ENCODE data around the gene ELOVL6. TPM values are rescaled to one million over a fixed set of nuclear protein-coding genes. Genes with fewer than 3 reads are reported as not detected.

The ELOVL6 gene
- total RNA-seq, 4 donors from 2014 or later: 3.4 to 25.9 (median 11.4) TPM

- Histone ChIP-seq H3K27me3 (no peaks in the 10 kb centered on the region), H3K4me3 (no peak overlapping the region), H3K36me3 (no peaks in the 10 kb centered on the region), H3K4me1 (peaks cover 0 to 52% (median 12%) of the 10 kb centered on the region in 4 donors), H3K27ac (peak overlapping the region in 1 of 4 donors; percentile 50), H3K9me3 (no peaks in the 10 kb centered on the region)
- TF ChIP-seq EP300 (IDR thresholded peaks at IDR 0.05; ENCODE audit: low read depth) (no peak), POLR2AphosphoS5 (IDR thresholded peaks at IDR 0.05) (no peak)
- TF ChIP-seq, protein P1, sequence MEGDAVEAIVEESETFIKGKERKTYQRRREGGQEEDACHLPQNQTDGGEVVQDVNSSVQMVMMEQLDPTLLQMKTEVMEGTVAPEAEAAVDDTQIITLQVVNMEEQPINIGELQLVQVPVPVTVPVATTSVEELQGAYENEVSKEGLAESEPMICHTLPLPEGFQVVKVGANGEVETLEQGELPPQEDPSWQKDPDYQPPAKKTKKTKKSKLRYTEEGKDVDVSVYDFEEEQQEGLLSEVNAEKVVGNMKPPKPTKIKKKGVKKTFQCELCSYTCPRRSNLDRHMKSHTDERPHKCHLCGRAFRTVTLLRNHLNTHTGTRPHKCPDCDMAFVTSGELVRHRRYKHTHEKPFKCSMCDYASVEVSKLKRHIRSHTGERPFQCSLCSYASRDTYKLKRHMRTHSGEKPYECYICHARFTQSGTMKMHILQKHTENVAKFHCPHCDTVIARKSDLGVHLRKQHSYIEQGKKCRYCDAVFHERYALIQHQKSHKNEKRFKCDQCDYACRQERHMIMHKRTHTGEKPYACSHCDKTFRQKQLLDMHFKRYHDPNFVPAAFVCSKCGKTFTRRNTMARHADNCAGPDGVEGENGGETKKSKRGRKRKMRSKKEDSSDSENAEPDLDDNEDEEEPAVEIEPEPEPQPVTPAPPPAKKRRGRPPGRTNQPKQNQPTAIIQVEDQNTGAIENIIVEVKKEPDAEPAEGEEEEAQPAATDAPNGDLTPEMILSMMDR (IDR thresholded peaks at IDR 0.05): no peak
- DNase-seq: no peak
- WGBS, 2 donors (ENCODE audit: low coverage in 1 of 2): 76 to 82% methylated on average over 2 to 4 of the region's 4 CpGs
- in situ Hi-C loops (cut with MboI; ENCODE audit: low pct_ligation_motif_present in 1 of 4, low pct_unique_long_range_greater_than_20kb in 1 of 4, low sequenced_read_pairs in 3 of 4) (no loop called here), intact Hi-C loops (cut with DNase I; ENCODE audit: low total_unique reads) (no loop called here)
Observed at GRCh38 chr4:110130576-110131358, 67.6 kb downstream of the ELOVL6 start.

DNA sequence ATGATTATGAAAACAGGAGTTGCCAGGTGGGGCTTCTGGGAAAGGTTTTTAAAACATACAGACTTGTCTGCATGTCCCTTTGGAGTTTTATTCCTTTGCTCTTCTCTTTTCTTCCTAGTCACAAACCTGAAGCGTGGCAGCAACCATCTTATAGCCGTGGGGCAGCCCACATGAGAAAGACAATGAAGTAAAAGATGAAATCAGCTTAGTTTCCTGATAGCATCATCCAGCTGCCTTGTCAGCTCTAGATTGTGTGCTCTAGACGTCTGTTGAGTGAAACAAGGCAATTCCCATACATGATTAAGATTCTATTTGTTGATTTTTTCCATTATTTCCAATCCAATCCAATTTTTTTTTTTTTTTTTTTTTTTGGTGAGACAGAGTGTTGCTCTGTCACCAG lies 68.9 kb downstream of the ELOVL6 start:
- no peak for DNase-seq
- Histone ChIP-seq H3K27ac (peak overlapping the region in 1 of 4 donors; percentile 59), H3K9me3 (no peaks in the 10 kb centered on the region), H3K4me3 (no peak overlapping the region), H3K4me1 (peaks cover 0 to 41% (median 8%) of the 10 kb centered on the region in 4 donors), H3K27me3 (no peaks in the 10 kb centered on the region), H3K36me3 (no peaks in the 10 kb centered on the region)
- in situ Hi-C loops (cut with MboI; ENCODE audit: low pct_ligation_motif_present in 1 of 4, low pct_unique_long_range_greater_than_20kb in 1 of 4, low sequenced_read_pairs in 3 of 4): no loop called here
- 83 to 84% methylated on average over 3 of the region's 3 CpGs for WGBS, 2 donors (ENCODE audit: low coverage in 1 of 2)
- intact Hi-C loops (cut with DNase I; ENCODE audit: low total_unique reads): no loop called here
- TF ChIP-seq EP300 (IDR thresholded peaks at IDR 0.05; ENCODE audit: low read depth) (no peak), POLR2A (IDR thresholded peaks at IDR 0.05) (no peak), POLR2AphosphoS5 (IDR thresholded peaks at IDR 0.05) (no peak)
- TF ChIP-seq, protein P1 (IDR thresholded peaks at IDR 0.05): no peak

DNA sequence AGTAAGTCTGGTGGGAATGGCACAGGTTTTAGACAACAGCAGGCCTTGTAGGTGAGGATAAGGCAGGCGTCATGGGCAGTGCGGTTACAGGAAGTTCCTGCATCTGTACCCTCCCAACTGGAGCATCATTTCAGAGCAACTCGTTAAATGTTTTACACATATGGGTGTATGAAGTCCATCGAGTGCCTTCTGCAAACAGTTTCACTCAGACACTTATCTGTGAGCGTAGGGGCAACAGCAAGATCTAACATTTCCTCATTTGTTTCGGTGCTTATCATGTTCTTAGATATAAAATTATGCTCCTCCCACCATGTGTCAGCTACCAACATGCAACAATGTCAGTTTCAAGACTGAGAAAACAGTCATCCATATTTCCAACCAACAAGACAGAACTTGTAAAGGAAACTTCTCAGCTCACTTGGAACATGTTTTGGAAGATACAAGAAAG lies 69.9 kb downstream of the ELOVL6 start:
- intact Hi-C loops (cut with DNase I; ENCODE audit: low total_unique reads) (no loop called here), in situ Hi-C loops (cut with MboI; ENCODE audit: low pct_ligation_motif_present in 1 of 4, low pct_unique_long_range_greater_than_20kb in 1 of 4, low sequenced_read_pairs in 3 of 4) (no loop called here)
- Histone ChIP-seq H3K4me3 (no peak overlapping the region), H3K27me3 (no peaks in the 10 kb centered on the region), H3K36me3 (no peaks in the 10 kb centered on the region), H3K27ac (peak overlapping the region; percentile 28 to 59 (median 43)), H3K4me1 (peaks cover 0 to 32% (median 6%) of the 10 kb centered on the region in 4 donors), H3K9me3 (no peaks in the 10 kb centered on the region)
- DNase-seq: no peak
- TF ChIP-seq POLR2AphosphoS5 (IDR thresholded peaks at IDR 0.05): peak in 1 of 3 donors; percentile 16
- TF ChIP-seq, protein P1 (IDR thresholded peaks at IDR 0.05): no peak
- 52 to 61% methylated on average over 4 to 6 of the region's 6 CpGs for WGBS, 2 donors (ENCODE audit: low coverage in 1 of 2)

DNA sequence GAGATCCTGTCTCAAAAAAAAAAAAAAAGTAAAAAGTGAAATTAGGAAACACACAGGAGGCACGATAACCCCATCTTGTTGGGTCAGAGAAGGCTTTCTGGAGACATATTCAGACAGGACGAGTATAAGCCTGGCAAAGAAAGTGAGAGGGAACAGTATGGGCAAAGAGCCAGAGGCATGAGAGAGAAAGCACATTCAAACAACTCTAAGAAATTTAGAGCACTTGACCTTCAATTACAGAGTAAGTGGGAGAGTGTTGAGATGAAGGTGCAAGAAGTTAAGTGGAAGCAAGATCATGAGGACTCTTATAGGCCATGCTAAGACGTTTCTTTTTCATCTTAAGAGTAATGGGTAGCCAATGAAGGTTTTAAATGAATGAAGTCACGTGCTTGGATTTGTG lies 70.4 kb downstream of the ELOVL6 start:
- Histone ChIP-seq H3K36me3 (no peaks in the 10 kb centered on the region), H3K4me1 (peaks cover 0 to 28% (median 5%) of the 10 kb centered on the region in 4 donors), H3K27ac (peak overlapping the region; percentile 28 to 59 (median 43)), H3K27me3 (no peaks in the 10 kb centered on the region), H3K4me3 (no peak overlapping the region), H3K9me3 (no peaks in the 10 kb centered on the region)
- intact Hi-C loops (cut with DNase I; ENCODE audit: low total_unique reads) (no loop called here), in situ Hi-C loops (cut with MboI; ENCODE audit: low pct_ligation_motif_present in 1 of 4, low pct_unique_long_range_greater_than_20kb in 1 of 4, low sequenced_read_pairs in 3 of 4) (no loop called here)
- DNase-seq: no peak
- TF ChIP-seq, protein P1 (IDR thresholded peaks at IDR 0.05): no peak
- TF ChIP-seq EP300 (IDR thresholded peaks at IDR 0.05; ENCODE audit: low read depth) (no peak), POLR2A (IDR thresholded peaks at IDR 0.05) (no peak), POLR2AphosphoS5 (IDR thresholded peaks at IDR 0.05) (no peak)
- 72 to 76% methylated on average over 4 of the region's 4 CpGs for WGBS, 2 donors (ENCODE audit: low coverage in 1 of 2)

All from transverse colon (tissue), 4 donors.